Subcutaneous adipose tissue (tissue), 4 donors: ENCODE data around the gene PLEKHG4B. TPM values are rescaled to one million over a fixed set of nuclear protein-coding genes. Genes with fewer than 3 reads are reported as not detected.

Source experiments
- total RNA-seq, 4 donors: library from RNA; depleted of rRNA; stranded (reverse); fragments of >200 nt; gene quantifications; one replicate each; pipeline ENCODE4 v1.1.0, GENCODE V29; 2016
- TF ChIP-seq, protein P1 (sequence below): fragments of 450-650 bp; IDR thresholded peaks from one replicate; pipeline ENCODE4 v1.5.1; 2016; ENCODE audit warnings: low read depth, mild to moderate bottlenecking, control low read depth, antibody characterized with exemption, moderate library complexity

PLEKHG4B gene
- total RNA-seq, 4 donors from 2014 or later: under 0.01 TPM; not detected in 3

DNA sequence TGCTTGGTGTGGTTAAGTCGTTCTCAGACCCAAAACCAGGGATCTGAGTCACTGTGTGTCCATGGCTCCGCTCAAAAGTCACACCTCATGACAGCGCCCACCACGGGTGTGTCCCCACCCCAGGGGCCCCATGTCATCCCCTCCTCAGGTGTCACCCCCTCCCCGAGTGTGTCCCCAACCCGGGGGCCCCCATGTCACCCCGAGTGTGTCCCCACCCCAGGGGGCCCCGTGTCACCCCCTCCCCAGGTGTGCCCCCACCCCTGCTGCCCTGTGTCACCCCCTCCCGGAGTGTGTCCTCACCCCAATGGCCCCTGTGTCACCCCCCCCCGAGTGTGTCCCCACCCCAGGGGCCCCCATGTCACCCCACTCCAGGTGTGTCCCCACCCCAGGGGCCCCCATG, 104.4 kb downstream of the PLEKHG4B start:
- TF ChIP-seq, protein P1, sequence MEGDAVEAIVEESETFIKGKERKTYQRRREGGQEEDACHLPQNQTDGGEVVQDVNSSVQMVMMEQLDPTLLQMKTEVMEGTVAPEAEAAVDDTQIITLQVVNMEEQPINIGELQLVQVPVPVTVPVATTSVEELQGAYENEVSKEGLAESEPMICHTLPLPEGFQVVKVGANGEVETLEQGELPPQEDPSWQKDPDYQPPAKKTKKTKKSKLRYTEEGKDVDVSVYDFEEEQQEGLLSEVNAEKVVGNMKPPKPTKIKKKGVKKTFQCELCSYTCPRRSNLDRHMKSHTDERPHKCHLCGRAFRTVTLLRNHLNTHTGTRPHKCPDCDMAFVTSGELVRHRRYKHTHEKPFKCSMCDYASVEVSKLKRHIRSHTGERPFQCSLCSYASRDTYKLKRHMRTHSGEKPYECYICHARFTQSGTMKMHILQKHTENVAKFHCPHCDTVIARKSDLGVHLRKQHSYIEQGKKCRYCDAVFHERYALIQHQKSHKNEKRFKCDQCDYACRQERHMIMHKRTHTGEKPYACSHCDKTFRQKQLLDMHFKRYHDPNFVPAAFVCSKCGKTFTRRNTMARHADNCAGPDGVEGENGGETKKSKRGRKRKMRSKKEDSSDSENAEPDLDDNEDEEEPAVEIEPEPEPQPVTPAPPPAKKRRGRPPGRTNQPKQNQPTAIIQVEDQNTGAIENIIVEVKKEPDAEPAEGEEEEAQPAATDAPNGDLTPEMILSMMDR: no peak

DNA sequence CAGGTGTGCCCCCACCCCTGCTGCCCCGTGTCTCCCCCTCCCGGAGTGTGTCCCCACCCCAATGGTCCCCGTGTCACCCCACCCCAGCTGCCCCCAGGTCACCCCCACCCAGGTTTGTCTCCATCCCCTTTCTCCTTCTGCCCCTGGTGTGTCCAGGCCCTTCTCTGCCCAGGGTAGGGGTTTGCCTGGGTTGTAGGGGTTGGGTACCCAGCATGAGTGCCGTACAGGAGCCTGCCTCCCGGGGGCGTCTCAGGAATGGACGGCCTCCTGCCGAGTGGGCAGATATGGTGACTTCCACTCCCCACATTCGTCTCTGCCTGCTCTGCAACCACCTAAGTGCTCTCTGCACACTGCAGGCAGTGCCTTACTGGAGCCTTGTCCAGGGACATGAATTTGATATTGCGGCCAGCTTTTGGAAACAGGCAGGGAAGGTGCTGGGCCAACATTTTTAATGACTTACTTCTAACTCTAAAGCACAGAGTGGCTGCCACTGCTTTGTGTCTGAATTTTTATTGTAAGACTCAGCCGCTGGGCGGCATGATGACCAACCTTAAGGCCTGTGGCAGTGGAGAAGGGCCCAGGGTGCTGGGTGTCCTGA, 106.0 kb downstream of the PLEKHG4B start:
- TF ChIP-seq, protein P1: no peak

DNA sequence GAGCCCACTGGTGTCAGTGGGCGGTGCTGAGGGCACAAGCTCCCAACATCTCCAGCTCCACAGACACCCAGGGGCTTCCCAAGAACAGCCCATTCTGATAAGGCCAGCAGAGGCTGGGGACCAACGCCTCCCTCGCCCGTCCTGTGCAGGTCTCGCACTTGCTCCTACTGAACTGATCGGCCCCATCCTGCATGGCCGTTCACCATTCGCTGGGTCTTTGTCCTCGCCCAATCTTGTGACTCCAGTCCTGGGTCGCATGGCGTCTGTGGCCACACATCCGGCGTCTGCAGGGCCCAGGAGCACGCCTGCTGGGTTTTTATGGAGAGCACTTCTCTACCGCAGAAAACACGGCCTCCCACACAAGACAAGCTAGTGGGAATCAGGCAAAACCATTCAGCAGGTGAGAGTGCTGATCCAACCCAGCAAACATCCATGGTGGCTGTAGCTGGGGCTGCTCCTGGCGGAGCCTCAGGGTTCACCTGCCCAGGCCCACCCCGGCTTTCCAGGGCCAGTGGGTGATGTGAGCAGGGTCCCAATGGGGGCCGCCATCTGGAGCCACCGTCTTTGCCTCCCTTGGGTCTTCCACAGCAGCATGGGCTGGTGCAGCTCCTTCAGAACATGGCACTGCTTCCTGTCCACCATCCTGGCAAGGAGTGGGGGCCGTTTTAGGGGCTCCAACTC, 106.7 kb downstream of the PLEKHG4B start:
- TF ChIP-seq, protein P1: no peak

GRCh38 chr5:199197-199949, 107.4 kb downstream of the PLEKHG4B start:
- TF ChIP-seq, protein P1: no peak

GRCh38 chr5:199950-200645, 108.1 kb downstream of the PLEKHG4B start:
- TF ChIP-seq, protein P1: no peak

DNA sequence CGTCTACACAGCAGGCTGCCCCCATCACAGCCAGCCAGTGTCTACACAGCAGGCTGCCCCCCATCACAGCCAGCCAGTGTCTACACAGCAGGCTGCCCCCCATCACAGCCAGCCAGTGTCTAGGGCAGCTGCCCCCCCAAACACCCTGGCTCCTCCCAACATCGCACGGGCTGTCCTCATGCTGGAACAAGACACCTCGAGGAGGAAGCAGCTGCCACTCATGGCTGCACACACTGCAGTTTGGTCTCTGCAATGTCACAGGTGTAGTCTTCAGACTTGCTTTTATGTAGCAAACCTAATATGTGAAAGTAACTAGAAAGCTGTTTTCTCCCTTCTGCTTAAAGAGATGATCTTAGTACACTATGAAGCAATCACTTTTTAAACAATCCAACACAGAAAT, 109.0 kb downstream of the PLEKHG4B start:
- TF ChIP-seq, protein P1: no peak

- TF ChIP-seq, protein P1: no peak
Measured at GRCh38 chr5:201672-202071, 109.7 kb downstream of the PLEKHG4B start.
